K562 (cell line): ENCODE results near the gene OSBPL3. TPM values are rescaled to one million over a fixed set of nuclear protein-coding genes. Genes with fewer than 3 reads are reported as not detected.
A peak's percentile ranks its signal among the peaks of the same experiment; 100 is the strongest.

ENCODE experiments used
- ARID1B ChIP-seq: fragments of 450-650 bp; IDR thresholded peaks from 2 replicates; pipeline ENCODE4 v1.6.1; 2016; ENCODE audit warnings: antibody characterized with exemption, mild to moderate bottlenecking, inconsistent platforms
- ARNT ChIP-seq, 2 experiments: fragments of 450-650 bp; IDR thresholded peaks; 2 replicates each; pipeline ENCODE4 v1.6.1; 2016; ENCODE audit warnings: mild to moderate bottlenecking in 1 of 2
- ATF6 ChIP-seq: sonication (generic); formaldehyde crosslinking; IDR thresholded peaks from 2 replicates; pipeline ENCODE4 v1.4.0; 2020; ENCODE audit warnings: mild to moderate bottlenecking, missing genetic modification reagents
- CBFA2T2 ChIP-seq: fragments of 450-650 bp; conservative IDR thresholded peaks from 2 replicates; pipeline ENCODE4 v1.6.1; 2017; ENCODE audit warnings: mild to moderate bottlenecking
- CBFA2T3 ChIP-seq: fragments of 450-650 bp; IDR thresholded peaks from 2 replicates; pipeline ENCODE4 v1.6.1; 2017
- CHCHD3 ChIP-seq: fragments of 250-450 bp; sonication (Bioruptor Pico); IDR thresholded peaks from 2 replicates; pipeline ENCODE4 v2.1.2; 2022; ENCODE audit warnings: mild to moderate bottlenecking
- DMBX1 ChIP-seq: fragments of 250-450 bp; sonication (Bioruptor Pico); IDR thresholded peaks from 2 replicates; pipeline ENCODE4 v1.8.0; 2022; ENCODE audit warnings: inconsistent platforms, mild to moderate bottlenecking, moderate library complexity, borderline replicate concordance
- EWSR1 ChIP-seq: fragments of 450-650 bp; IDR thresholded peaks from 2 replicates; pipeline ENCODE4 v1.6.1; 2018; ENCODE audit warnings: borderline replicate concordance, mild to moderate bottlenecking, low read depth, moderate library complexity; ENCODE audit not compliant: partially characterized antibody
- FOSL1 ChIP-seq: fragments of 200-800 bp; sonication (Bioruptor generic); conservative IDR thresholded peaks from 2 replicates; pipeline ENCODE4 v1.6.1; 2016; ENCODE audit warnings: missing genetic modification characterization, missing compliant biosample characterization
- HDAC2 ChIP-seq: fragments of 450-650 bp; IDR thresholded peaks from 2 replicates; pipeline ENCODE4 v1.6.1; 2016; ENCODE audit warnings: mild to moderate bottlenecking
- KDM5B ChIP-seq: fragments of 200-600 bp; sonication (generic); IDR thresholded peaks from 2 replicates; pipeline ENCODE4 v1.6.1; 2012; ENCODE audit warnings: low read depth, mild to moderate bottlenecking, moderate library complexity, low read length, control low read depth, inconsistent platforms; ENCODE audit not compliant: insufficient replicate concordance
- L3MBTL2 ChIP-seq: fragments of 450-650 bp; IDR thresholded peaks from 2 replicates; pipeline ENCODE4 v1.6.1; 2016; ENCODE audit warnings: mild to moderate bottlenecking, moderate library complexity
- LEF1 ChIP-seq: fragments of 450-650 bp; IDR thresholded peaks from 2 replicates; pipeline ENCODE4 v1.6.1; 2016; ENCODE audit warnings: mild to moderate bottlenecking
- MECOM ChIP-seq: fragments of 250-450 bp; sonication (Bioruptor Pico); IDR thresholded peaks from 2 replicates; pipeline ENCODE4 v1.8.0; 2022; ENCODE audit warnings: inconsistent platforms
- MTA2 ChIP-seq: fragments of 450-650 bp; IDR thresholded peaks from 2 replicates; pipeline ENCODE4 v1.6.1; 2016; ENCODE audit warnings: low read depth
- NFIC ChIP-seq: fragments of 450-650 bp; IDR thresholded peaks from 2 replicates; pipeline ENCODE4 v1.6.1; 2017; ENCODE audit warnings: mild to moderate bottlenecking, inconsistent platforms
- NFIX ChIP-seq: fragments of 250-450 bp; sonication (Bioruptor Pico); IDR thresholded peaks from 2 replicates; pipeline ENCODE4 v1.4.0; 2020; ENCODE audit warnings: low read depth, mild to moderate bottlenecking, moderate library complexity
- NRF1 ChIP-seq, 2 experiments: fragments of 450-650 bp; IDR thresholded peaks in 1 of 2; conservative IDR thresholded peaks in 1 of 2; 2 replicates each; pipeline ENCODE4 v1.6.1; 2014; ENCODE audit warnings: mild to moderate bottlenecking in 2 of 2
- RBM17 ChIP-seq: fragments of 200-400 bp; formaldehyde crosslinking; IDR thresholded peaks from 2 replicates; pipeline ENCODE4 v1.6.1; 2017; ENCODE audit warnings: low read depth, mild to moderate bottlenecking, low read length, borderline replicate concordance
- TAL1 ChIP-seq: fragments of 450-650 bp; IDR thresholded peaks from 2 replicates; pipeline ENCODE4 v1.6.1; 2016; ENCODE audit warnings: mild to moderate bottlenecking
- TBL1XR1 ChIP-seq, 2 experiments: IDR thresholded peaks; 2 replicates each; pipeline ENCODE4 v1.6.1; 2012; ENCODE audit warnings: improper control_type of control experiment in 2 of 2, low read length in 2 of 2, mild to moderate bottlenecking in 1 of 2
- TEAD4 ChIP-seq, 2 experiments: sonication (generic) in 1 of 2; formaldehyde crosslinking in 1 of 2; IDR thresholded peaks; 2 replicates each; pipeline versions ENCODE4 v1.6.1 to v1.8.0; 2012 to 2022; ENCODE audit warnings: borderline replicate concordance in 1 of 2, inconsistent platforms in 1 of 2, low read length in 1 of 2, mild to moderate bottlenecking in 1 of 2, missing genetic modification reagents in 1 of 2
- UBTF ChIP-seq, 2 experiments: IDR thresholded peaks; 2 replicates each; pipeline ENCODE4 v1.6.1; 2012; ENCODE audit warnings: improper control_type of control experiment in 2 of 2, low read depth in 2 of 2, low read length in 2 of 2, borderline replicate concordance in 1 of 2
- VEZF1 ChIP-seq: fragments of 200-800 bp; sonication (Bioruptor generic); IDR thresholded peaks from 2 replicates; pipeline ENCODE4 v1.6.1; 2017; ENCODE audit warnings: missing genetic modification characterization, missing compliant biosample characterization
- ZNF589 ChIP-seq: fragments of 200-800 bp; sonication (Bioruptor generic); IDR thresholded peaks from 2 replicates; pipeline ENCODE4 v1.6.1; 2016; ENCODE audit warnings: low read depth, missing genetic modification characterization, missing compliant biosample characterization
- polyA plus RNA-seq, 8 experiments: library from polyadenylated mRNA; depleted of rRNA in 4 of 8; stranded (reverse) in 5 of 8; unstranded in 3 of 8; fragments of >200 nt; fragmentation: Nextera tagmentation in 2 of 8; fragmentation: Illumina TruSeq in 1 of 8; extraction: Ambion mirVana in 2 of 8; extraction: Trizol in 1 of 8; gene quantifications; 2 replicates each; pipeline versions ENCODE4 v1.2.1 to v1.2.3, GENCODE V29; 2011 to 2014; ENCODE audit warnings: inconsistent platforms in 1 of 8, missing spikeins in 1 of 8
- total RNA-seq, 7 experiments: library from RNA; depleted of rRNA in 6 of 7; stranded (reverse); fragments of >200 nt in 6 of 7; fragmentation: Illumina TruSeq in 2 of 7; extraction: Trizol in 2 of 7; gene quantifications; 2 replicates each; pipeline versions ENCODE4 v1.2.1 to v1.2.3, GENCODE V29; 2011 to 2021; ENCODE audit warnings: low replicate concordance in 1 of 7

The OSBPL3 gene
- total and polyA plus RNA-seq, 9 of the 15 experiments (the other 6 are each of a cell fraction or from before 2014, with no cell fraction given): 4.8 to 37.2 (median 26.5) TPM

- TF ChIP-seq DMBX1 (CRISPR knock-in tag): no peak
- no peak; the same call in 1 of the 2 replicates for TF ChIP-seq HDAC2
- peak; percentile 80 for TF ChIP-seq MTA2
- no peak for TF ChIP-seq MECOM (CRISPR knock-in tag)
- TF ChIP-seq CBFA2T3: peak; percentile 86
- TF ChIP-seq ARNT (IDR thresholded peaks at IDR 0.05): peak in 1 of 2 experiments; percentile 74; a peak in 1 of 4 replicates
- TF ChIP-seq FOSL1 (tag): no peak; the same call in 1 of the 2 replicates
- TF ChIP-seq L3MBTL2: 0 out of 2 replicates have a peak, but pooled peaks have one; percentile 29
- TF ChIP-seq CBFA2T2: peak; percentile 78
- TF ChIP-seq ZNF589 (CRISPR knock-in tag): peak; percentile 72; the same call in 1 of the 2 replicates
- TF ChIP-seq TBL1XR1 (IDR thresholded peaks at IDR 0.05; ENCODE audit: low read length in 2 of 2): 0 out of 4 replicates have a peak, but pooled peaks of 1 of the 2 experiments have one; percentile 34
- TF ChIP-seq KDM5B: no peak
- TF ChIP-seq CHCHD3 (CRISPR knock-in tag): no peak
- peak; percentile 93 for TF ChIP-seq ARID1B
- peak; percentile 89 for TF ChIP-seq TAL1
- TF ChIP-seq UBTF (IDR thresholded peaks at IDR 0.05; ENCODE audit: borderline replicate concordance in 1 of 2, low read depth in 2 of 2, low read length in 2 of 2): 0 out of 4 replicates have a peak, but pooled peaks of 1 of the 2 experiments have one; percentile 1
- TF ChIP-seq NFIC: peak; percentile 29
- 0 out of 4 replicates have a peak, but pooled peaks of 1 of the 2 experiments have one; percentile 2 for TF ChIP-seq NRF1 (conservative IDR thresholded peaks at IDR 0.05 in 1 of 2, IDR thresholded peaks at IDR 0.05 in 1 of 2)
- no peak for TF ChIP-seq ATF6
- no peak for TF ChIP-seq EWSR1
- no peak for TF ChIP-seq NFIX (CRISPR knock-in tag)
- TF ChIP-seq LEF1: 0 out of 2 replicates have a peak, but pooled peaks have one; percentile 23
- no peak for TF ChIP-seq RBM17
- peak; percentile 20; the same call in 1 of the 2 replicates for TF ChIP-seq VEZF1 (CRISPR knock-in tag)
- peak; percentile 81 for TF ChIP-seq TEAD4 (IDR thresholded peaks at IDR 0.05; ENCODE audit: low read length)
- no peak for TF ChIP-seq TEAD4 (CRISPR knock-in tag; IDR thresholded peaks at IDR 0.05; ENCODE audit: borderline replicate concordance)
Measured at GRCh38 chr7:24795407-24795767, 184.6 kb downstream of the OSBPL3 start (continued).
